OCI-LY1 (cell line): ENCODE data around the gene SLC14A1.

Source experiments
- H2AFZ ChIP-seq: fragments of 200-600 bp; sonication (generic), shearing (Covaris generic); 2 replicates; pipeline ENCODE4 v1.6.0; 2014; ENCODE audit warnings: antibody characterized with exemption, mild to moderate bottlenecking, low read length
- H3F3A ChIP-seq: fragments of 200-600 bp; sonication (generic), shearing (Covaris generic); 2 replicates; pipeline ENCODE4 v1.6.0; 2014; ENCODE audit warnings: mild to moderate bottlenecking, antibody characterized with exemption, low read length, moderate library complexity; ENCODE audit not compliant: insufficient read depth
- H3K27ac ChIP-seq: fragments of 200-600 bp; sonication (generic); 2 replicates; pipeline ENCODE4 v1.5.1; 2014; ENCODE audit warnings: low read length, mixed run types, mild to moderate bottlenecking, low read depth; ENCODE audit not compliant: poor library complexity, severe bottlenecking
- H3K27me3 ChIP-seq: fragments of 200-600 bp; sonication (generic); 2 replicates; pipeline ENCODE4 v1.6.0; 2014; ENCODE audit warnings: antibody characterized with exemption, mild to moderate bottlenecking, low read length, moderate library complexity; ENCODE audit not compliant: insufficient read depth
- H3K36me3 ChIP-seq: fragments of 200-600 bp; sonication (generic); 2 replicates; pipeline ENCODE4 v1.6.1; 2014; ENCODE audit warnings: mild to moderate bottlenecking, antibody characterized with exemption, low read length, moderate library complexity, mixed read lengths; ENCODE audit not compliant: insufficient read depth
- H3K4me1 ChIP-seq: fragments of 200-600 bp; sonication (generic); 2 replicates; pipeline ENCODE4 v1.5.1; 2014; ENCODE audit warnings: mild to moderate bottlenecking, low read length, moderate library complexity; ENCODE audit not compliant: insufficient read depth, severe bottlenecking
- H3K4me2 ChIP-seq: fragments of 200-600 bp; sonication (generic), shearing (Covaris generic); 2 replicates; pipeline ENCODE4 v1.6.1; 2014; ENCODE audit warnings: low read length
- H3K4me3 ChIP-seq: fragments of 200-600 bp; sonication (generic); 2 replicates; pipeline ENCODE4 v1.5.1; 2014; ENCODE audit warnings: low read length, low read depth, mild to moderate bottlenecking, mixed read lengths; ENCODE audit not compliant: poor library complexity, severe bottlenecking
- H3K79me2 ChIP-seq: fragments of 200-600 bp; shearing (Covaris generic); 2 replicates; pipeline ENCODE4 v1.6.1; 2016; ENCODE audit warnings: mixed run types, low read length, mixed read lengths; ENCODE audit not compliant: insufficient read depth
- H3K9ac ChIP-seq: fragments of 200-600 bp; sonication (generic), shearing (Covaris generic); 2 replicates; pipeline ENCODE4 v1.6.1; 2014; ENCODE audit warnings: mild to moderate bottlenecking, low read length, mixed read lengths
- H3K9me2 ChIP-seq: fragments of 200-600 bp; sonication (generic), shearing (Covaris generic); 2 replicates; pipeline ENCODE4 v1.6.1; 2014; ENCODE audit warnings: low read depth, mild to moderate bottlenecking, low read length, mixed read lengths
- H3K9me3 ChIP-seq: fragments of 200-600 bp; shearing (Covaris generic); 2 replicates; pipeline ENCODE4 v1.6.1; 2014; ENCODE audit warnings: low read length, mixed read lengths
- H4K20me1 ChIP-seq: fragments of 200-600 bp; sonication (generic), shearing (Covaris generic); 2 replicates; pipeline ENCODE4 v1.6.0; 2016; ENCODE audit warnings: mild to moderate bottlenecking, low read length; ENCODE audit not compliant: insufficient read depth
- CTCF ChIP-seq: fragments of 200-600 bp; sonication (generic), shearing (Covaris generic); IDR thresholded peaks from 2 replicates; pipeline ENCODE4 v1.5.1; 2017; ENCODE audit warnings: mild to moderate bottlenecking, antibody characterized with exemption, low read length, moderate library complexity, mixed read lengths
- EZH2 ChIP-seq: fragments of 200-600 bp; sonication (generic), shearing (Covaris generic); IDR thresholded peaks from 2 replicates; pipeline ENCODE4 v1.8.0; 2017; ENCODE audit warnings: borderline replicate concordance, mixed run types, mild to moderate bottlenecking, antibody characterized with exemption, low read length, moderate library complexity, mixed read lengths

SLC14A1 gene

GRCh38 chr18:45727068-45727467 is 3.1 kb downstream of the SLC14A1 start:
- Histone ChIP-seq H3K4me1 (no peaks in the 10 kb centered on the region), H3K27ac (no peak overlapping the region), H3F3A (no peaks in the 10 kb centered on the region), H3K27me3 (no peaks in the 10 kb centered on the region), H3K9ac (no peak overlapping the region), H4K20me1 (no peaks in the 10 kb centered on the region), H2AFZ (no peak overlapping the region), H3K9me2 (no peaks in the 10 kb centered on the region), H3K4me3 (no peak overlapping the region), H3K36me3 (no peaks in the 10 kb centered on the region), H3K79me2 (no peaks in the 10 kb centered on the region), H3K9me3 (no peaks in the 10 kb centered on the region), H3K4me2 (no peak overlapping the region)
- TF ChIP-seq EZH2 (no peak), CTCF (no peak)

DNA sequence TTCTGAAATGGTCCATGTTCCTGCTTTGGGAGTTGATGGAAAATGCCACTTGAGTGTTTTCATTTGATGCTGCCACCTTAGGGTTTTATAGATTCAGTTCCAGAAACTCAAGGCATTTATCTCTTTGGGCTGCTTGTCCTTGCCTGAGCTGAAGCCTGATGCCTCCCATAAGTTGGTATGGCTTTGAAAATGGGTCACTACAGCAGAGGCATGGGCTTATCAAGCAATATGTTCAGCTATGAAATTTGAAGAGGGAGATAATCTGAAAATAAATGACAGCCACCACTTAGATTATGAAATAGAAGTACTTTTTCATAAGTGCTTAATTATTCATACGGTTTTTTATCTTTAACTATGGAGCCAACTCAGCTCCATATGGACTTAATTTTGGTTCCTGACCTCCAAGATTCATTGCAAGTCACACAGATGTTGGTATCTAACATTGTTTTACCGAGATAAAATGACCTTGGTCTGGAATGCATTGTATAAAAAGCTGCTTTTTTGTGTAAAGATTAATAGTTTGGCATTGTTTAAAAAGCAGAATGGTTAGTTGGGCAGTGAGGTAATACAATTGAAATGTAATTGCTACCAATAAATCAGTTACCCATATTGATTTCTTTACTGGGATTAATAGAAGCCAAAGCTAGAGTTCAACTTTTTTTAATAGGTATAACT is 4.5 kb downstream of the SLC14A1 start:
- Histone ChIP-seq H3K27ac (no peak overlapping the region), H3F3A (no peaks in the 10 kb centered on the region), H3K4me3 (no peak overlapping the region), H3K9me2 (no peaks in the 10 kb centered on the region), H3K9ac (no peak overlapping the region), H3K36me3 (no peaks in the 10 kb centered on the region), H2AFZ (no peak overlapping the region), H3K9me3 (no peaks in the 10 kb centered on the region), H3K4me1 (no peaks in the 10 kb centered on the region), H3K79me2 (no peaks in the 10 kb centered on the region), H3K4me2 (no peak overlapping the region), H3K27me3 (no peaks in the 10 kb centered on the region), H4K20me1 (no peaks in the 10 kb centered on the region)
- TF ChIP-seq CTCF (no peak), EZH2 (no peak)

DNA sequence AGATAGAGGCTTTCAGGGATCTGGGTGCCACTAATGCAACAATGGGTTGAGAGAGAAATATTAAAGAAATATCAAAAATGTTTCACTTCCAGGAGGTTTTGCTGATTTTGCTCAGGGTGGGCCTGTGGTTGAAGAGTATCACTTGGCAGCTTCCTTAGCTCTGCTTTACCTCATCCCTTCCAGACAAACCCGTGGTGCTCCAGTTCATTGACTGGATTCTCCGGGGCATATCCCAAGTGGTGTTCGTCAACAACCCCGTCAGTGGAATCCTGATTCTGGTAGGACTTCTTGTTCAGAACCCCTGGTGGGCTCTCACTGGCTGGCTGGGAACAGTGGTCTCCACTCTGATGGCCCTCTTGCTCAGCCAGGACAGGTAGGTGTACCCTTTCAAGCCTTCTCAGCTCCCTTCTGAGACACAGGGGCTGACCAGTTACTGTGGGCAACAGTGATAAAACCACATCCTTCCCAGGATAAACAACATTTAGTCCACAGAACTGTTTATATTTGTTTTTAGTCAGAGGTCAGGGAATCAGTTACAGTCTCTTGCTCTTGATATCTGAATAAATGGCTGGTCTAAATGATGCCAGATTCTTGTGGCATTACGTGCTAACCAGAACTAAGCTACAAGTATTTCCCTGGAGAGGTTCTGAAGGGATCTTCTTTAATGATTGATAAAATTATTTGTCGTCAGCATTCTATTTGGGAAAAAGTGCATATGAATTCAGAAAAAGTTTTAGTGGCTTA is 7.0 kb downstream of the SLC14A1 start:
- H4K20me1 ChIP-seq: no peaks in the 10 kb centered on the region
- no peaks in the 10 kb centered on the region for H3K27me3 ChIP-seq
- no peaks in the 10 kb centered on the region for H3K9me2 ChIP-seq
- H3K9ac ChIP-seq: no peak overlapping the region
- H3K9me3 ChIP-seq: no peaks in the 10 kb centered on the region
- TF ChIP-seq EZH2 (no peak), CTCF (no peak)
- H3K79me2 ChIP-seq: no peaks in the 10 kb centered on the region
- no peaks in the 10 kb centered on the region for H3K4me1 ChIP-seq
- no peaks in the 10 kb centered on the region for H3K36me3 ChIP-seq
- H3K27ac ChIP-seq: no peak overlapping the region
- H2AFZ ChIP-seq: no peak overlapping the region
- H3F3A ChIP-seq: no peaks in the 10 kb centered on the region
- no peak overlapping the region for H3K4me2 ChIP-seq
- H3K4me3 ChIP-seq: no peak overlapping the region
